NT2/D1 (cell line): Measurements from ENCODE around the gene RNF220.

ENCODE experiments used
- DNase-seq: peaks from one replicate; pipeline ENCODE4 v3.0.0-alpha.2; 2011; ENCODE audit warnings: low read depth, low spot score
- H3K27me3 ChIP-seq: 2 replicates; pipeline ENCODE4 v1.6.0; 2011; ENCODE audit warnings: mild to moderate bottlenecking; ENCODE audit not compliant: insufficient read length, insufficient read depth
- H3K36me3 ChIP-seq: 2 replicates; pipeline ENCODE4 v1.6.1; 2011; ENCODE audit warnings: mild to moderate bottlenecking, low read length, mixed read lengths; ENCODE audit not compliant: insufficient read depth, insufficient read length
- H3K4me1 ChIP-seq: 2 replicates; pipeline ENCODE4 v1.5.1; 2011; ENCODE audit not compliant: insufficient read depth, insufficient read length
- H3K4me3 ChIP-seq: 2 replicates; pipeline ENCODE4 v1.5.1; 2011; ENCODE audit warnings: low read depth; ENCODE audit not compliant: insufficient read length
- H3K9ac ChIP-seq: 2 replicates; pipeline ENCODE4 v1.6.0; 2011; ENCODE audit warnings: low read depth; ENCODE audit not compliant: insufficient read length
- H3K9me3 ChIP-seq: 2 replicates; pipeline ENCODE4 v1.5.1; 2011; ENCODE audit warnings: mild to moderate bottlenecking, low read length; ENCODE audit not compliant: insufficient read depth
- SUZ12 ChIP-seq: IDR thresholded peaks from 2 replicates; pipeline ENCODE4 v1.6.1; 2011; ENCODE audit not compliant: insufficient read length, insufficient read depth; ENCODE audit errors: extremely low read depth
- YY1 ChIP-seq: IDR thresholded peaks from 2 replicates; pipeline ENCODE4 v1.6.1; 2011; ENCODE audit not compliant: insufficient read length, insufficient read depth
- ZNF274 ChIP-seq: IDR thresholded peaks from 2 replicates; pipeline ENCODE4 v1.6.1; 2011; ENCODE audit warnings: mild to moderate bottlenecking, low read depth, low read length

RNF220 gene

DNA sequence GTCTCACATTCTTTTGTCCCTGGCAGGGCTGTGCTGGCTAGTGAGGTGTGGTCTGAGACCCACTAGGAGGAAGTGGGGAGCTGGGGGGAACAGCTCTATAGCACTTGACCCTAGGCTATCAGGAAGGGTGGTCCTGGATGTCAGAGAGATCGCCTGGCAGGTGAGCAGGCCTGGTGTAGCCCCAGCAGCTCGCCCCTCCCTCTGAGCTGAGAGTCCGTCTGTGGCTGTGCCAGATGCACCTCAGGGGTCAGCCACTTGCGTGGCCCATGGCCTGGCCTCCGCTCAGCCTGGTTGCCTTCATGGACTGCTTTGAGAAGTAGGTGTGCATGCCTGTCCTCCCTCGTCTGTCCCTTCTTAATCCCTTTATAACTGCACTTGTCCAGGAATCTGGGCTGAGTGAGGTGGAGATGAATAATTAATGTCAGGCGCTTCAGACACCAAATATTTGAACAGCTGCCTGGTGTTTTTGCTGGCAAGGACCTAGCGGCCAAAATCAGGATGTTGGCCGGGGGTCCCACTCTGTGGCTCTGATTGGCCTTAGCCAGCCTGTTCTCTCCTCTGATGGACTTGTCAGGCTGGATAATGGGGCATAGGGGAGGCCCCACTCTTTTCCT is 238.8 kb downstream of the RNF220 start:
- H3K4me1 ChIP-seq = peaks cover 8% of the 10 kb centered on the region
- no peaks in the 10 kb centered on the region for H3K27me3 ChIP-seq
- DNase-seq = no peak
- H3K4me3 ChIP-seq = no peak overlapping the region
- TF ChIP-seq ZNF274 = no peak
- no peak for TF ChIP-seq SUZ12
- no peak for TF ChIP-seq YY1
- peaks cover 99% of the 10 kb centered on the region for H3K36me3 ChIP-seq
- H3K9me3 ChIP-seq = no peaks in the 10 kb centered on the region
- no peak overlapping the region for H3K9ac ChIP-seq

DNA sequence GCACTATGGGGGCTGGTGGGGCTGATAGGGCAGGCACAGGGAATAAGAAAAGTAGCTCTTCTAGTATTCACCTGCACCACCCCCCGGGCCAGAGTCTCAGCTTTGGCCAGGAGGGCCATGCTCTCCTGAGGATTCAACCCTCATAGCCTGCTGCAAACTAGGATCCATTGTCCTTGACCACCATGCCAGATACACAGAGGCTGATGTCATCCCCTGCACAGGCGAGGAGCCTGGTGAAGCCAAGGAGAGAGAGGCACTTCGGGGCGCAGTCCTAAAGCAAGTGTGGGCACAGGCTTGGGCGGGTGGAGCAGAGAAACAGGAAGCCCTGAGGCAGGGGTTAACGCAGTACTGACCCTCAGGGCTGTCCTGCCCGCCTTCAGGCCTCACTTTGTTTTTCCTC is 239.8 kb downstream of the RNF220 start:
- no peaks in the 10 kb centered on the region for H3K27me3 ChIP-seq
- H3K9me3 ChIP-seq = no peaks in the 10 kb centered on the region
- no peak for DNase-seq
- TF ChIP-seq SUZ12 (no peak), ZNF274 (no peak), YY1 (no peak)
- H3K9ac ChIP-seq = no peak overlapping the region
- H3K4me3 ChIP-seq = no peak overlapping the region
- H3K36me3 ChIP-seq = peaks cover 97% of the 10 kb centered on the region
- peaks cover 14% of the 10 kb centered on the region for H3K4me1 ChIP-seq

DNA sequence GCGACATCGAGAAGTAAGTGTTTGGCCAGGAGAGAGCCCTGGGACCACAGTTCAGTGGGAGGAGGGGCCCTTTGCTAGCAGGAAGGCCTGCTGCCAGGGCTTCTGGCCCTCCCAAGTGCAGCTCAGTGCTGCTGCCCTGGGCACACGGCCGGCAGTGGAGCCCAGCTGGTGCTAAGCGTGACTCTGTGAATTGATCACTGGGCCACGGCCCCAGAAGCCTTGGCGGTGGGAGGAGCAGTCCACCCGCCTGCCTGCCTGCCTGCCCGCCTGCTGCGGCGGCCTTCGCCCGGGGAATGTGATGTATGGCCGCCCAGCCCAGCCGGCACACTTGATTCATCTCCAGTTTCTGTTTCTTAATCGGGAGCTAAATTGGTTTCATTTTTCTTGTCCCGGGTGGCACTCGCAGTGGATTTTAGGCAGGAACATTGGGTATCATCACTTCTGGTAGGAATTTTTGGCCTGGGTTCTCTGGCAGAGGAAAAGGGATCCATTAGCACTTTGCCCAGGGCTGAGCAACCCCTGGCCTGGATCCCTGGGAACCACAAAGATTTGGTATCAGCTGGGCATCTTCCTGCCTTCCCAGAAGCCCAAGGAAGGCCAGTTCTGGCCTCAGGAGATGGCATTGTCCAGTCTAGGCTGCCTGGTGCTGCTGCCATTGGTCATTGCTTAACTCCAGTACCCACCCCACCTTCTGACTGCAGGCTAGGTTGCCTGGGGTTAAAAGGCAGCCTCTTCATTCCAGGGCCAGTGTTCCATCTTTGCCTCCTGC is 240.6 kb downstream of the RNF220 start:
- Histone ChIP-seq H3K4me3 (no peak overlapping the region), H3K36me3 (peaks cover 97% of the 10 kb centered on the region), H3K27me3 (no peaks in the 10 kb centered on the region), H3K4me1 (peaks cover 20% of the 10 kb centered on the region), H3K9ac (no peak overlapping the region), H3K9me3 (no peaks in the 10 kb centered on the region)
- TF ChIP-seq YY1 (no peak), SUZ12 (no peak), ZNF274 (no peak)
- no peak for DNase-seq

DNA sequence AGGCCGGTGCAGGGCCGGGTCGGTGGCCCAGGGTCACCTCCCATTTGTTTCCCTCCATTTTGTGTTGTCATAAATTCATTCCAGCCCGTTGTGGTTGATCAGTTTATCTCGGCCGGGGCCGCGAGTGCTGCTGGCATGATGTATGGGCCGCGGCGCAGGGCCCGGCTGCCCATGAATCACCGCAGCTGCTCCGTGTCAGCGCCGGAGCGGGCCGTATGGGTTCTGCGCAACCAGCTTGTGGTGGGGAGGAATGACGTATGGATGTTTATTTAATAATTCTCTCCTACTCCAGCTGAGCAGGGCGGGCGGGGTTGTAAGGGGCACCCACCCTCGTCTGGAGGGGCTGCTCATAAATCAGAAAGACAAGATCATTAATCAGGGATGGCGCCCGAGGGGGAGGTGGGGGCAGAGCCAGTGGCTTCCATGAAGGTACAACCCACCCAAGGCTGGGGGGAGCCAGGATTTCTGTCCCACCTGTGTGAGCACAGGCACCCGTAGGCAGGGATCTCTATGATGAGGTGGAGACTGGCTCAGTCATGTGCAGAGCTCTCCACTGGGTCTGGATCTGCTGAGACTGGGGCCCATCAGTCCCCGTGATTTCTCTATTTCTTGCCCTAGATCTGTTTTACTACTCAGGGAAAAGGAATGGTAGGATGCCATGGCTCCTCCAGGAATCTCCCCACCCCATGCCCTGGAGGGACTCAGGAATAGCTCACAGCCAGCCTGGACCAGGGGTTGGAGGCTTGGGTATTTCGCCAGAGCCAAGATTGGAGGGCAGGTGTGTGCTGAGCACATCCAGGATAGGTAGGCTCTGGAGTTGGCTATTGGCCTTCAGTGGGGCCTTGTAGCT is 241.4 kb downstream of the RNF220 start:
- H3K4me3 ChIP-seq = no peak overlapping the region
- H3K9me3 ChIP-seq = no peaks in the 10 kb centered on the region
- no peak for DNase-seq
- no peaks in the 10 kb centered on the region for H3K27me3 ChIP-seq
- H3K9ac ChIP-seq = no peak overlapping the region
- peaks cover 96% of the 10 kb centered on the region for H3K36me3 ChIP-seq
- TF ChIP-seq ZNF274 = no peak
- TF ChIP-seq YY1 = no peak
- no peak for TF ChIP-seq SUZ12
- peaks cover 21% of the 10 kb centered on the region for H3K4me1 ChIP-seq

DNA sequence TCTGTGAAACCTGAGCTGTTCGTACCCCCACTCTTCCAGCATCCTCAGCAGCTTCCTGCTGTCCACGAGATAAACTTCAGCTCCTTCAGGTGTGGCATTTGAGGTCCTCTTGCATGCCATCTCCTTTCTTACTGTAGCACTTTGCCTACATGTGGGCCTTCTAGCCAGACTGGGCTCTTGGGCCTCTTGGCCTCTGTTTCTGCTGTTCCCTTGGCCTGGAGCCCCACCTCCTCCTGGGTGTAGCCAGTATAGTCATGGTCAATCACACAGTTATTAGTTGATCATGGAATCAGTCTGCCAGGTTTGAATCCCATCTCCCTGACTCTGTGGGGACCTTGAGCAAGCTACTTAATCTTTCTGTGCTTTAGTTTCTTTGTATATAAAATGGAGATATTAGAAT is 242.8 kb downstream of the RNF220 start:
- H3K9ac ChIP-seq = no peak overlapping the region
- DNase-seq = no peak
- peaks cover 21% of the 10 kb centered on the region for H3K4me1 ChIP-seq
- TF ChIP-seq SUZ12 (no peak), YY1 (no peak), ZNF274 (no peak)
- peaks cover 92% of the 10 kb centered on the region for H3K36me3 ChIP-seq
- H3K4me3 ChIP-seq = no peak overlapping the region
- H3K9me3 ChIP-seq = no peaks in the 10 kb centered on the region
- no peaks in the 10 kb centered on the region for H3K27me3 ChIP-seq

DNA sequence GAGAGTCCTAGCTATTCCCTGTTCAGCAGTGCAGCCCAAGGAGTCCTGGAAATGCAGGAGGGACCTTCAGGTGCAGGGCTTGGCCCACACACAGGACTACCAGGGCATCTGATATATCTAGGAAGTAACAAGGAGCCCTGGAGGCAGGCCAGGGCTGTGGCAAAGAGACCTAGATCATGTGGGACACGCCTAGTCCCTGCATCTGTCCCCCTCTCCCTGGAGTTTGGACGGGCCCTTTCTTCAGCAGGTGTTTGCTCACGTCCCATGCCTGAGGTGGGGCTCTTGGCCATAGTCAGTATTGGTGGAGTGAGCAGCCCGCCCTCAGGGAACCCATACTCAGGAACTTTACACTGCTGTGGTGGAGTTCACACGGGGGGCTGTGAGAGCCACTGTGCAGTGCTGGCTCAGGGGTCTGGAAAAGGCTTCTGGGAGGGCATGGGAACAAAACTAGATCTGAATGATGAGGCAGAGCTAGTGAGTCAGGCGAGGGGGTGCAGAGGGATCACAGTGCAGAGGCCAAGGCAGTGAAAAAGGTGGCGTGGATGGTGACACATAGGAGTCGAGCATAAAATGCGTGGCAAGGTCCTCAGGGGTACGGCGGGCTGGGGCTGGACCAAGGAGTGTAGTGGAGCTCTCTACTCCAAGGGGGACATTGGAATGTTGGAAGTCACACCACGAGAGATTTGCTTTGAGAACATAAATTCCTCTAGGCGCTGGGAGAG is 243.6 kb downstream of the RNF220 start:
- Histone ChIP-seq H3K27me3 (no peaks in the 10 kb centered on the region), H3K9ac (no peak overlapping the region), H3K9me3 (no peaks in the 10 kb centered on the region), H3K4me3 (no peak overlapping the region), H3K36me3 (peaks cover 84% of the 10 kb centered on the region), H3K4me1 (peaks cover 26% of the 10 kb centered on the region)
- DNase-seq = no peak
- TF ChIP-seq SUZ12 = no peak
- no peak for TF ChIP-seq ZNF274
- no peak for TF ChIP-seq YY1
